Measurements from ENCODE around the gene MYNN.

The MYNN gene

GRCh38 chr3:169780742-169781141 lies 7.5 kb downstream of the MYNN start:
- DNase-seq, result no peak

- no peak for DNase-seq
These were observed 8.1 kb downstream of the MYNN start for GRCh38 chr3:169781209-169781855.

- no peak for DNase-seq
These were observed 13.9 kb downstream of the MYNN start for GRCh38 chr3:169787120-169787519.

GRCh38 chr3:169787791-169788190 lies 14.6 kb downstream of the MYNN start:
- DNase-seq, result no peak

- DNase-seq, result no peak
These were observed 17.0 kb downstream of the MYNN start for GRCh38 chr3:169790219-169790618.

GRCh38 chr3:169790687-169791429 lies 17.7 kb downstream of the MYNN start:
- peak; percentile 16 for DNase-seq

GRCh38 chr3:169792359-169792758 lies 19.2 kb downstream of the MYNN start:
- DNase-seq, result no peak

GRCh38 chr3:169804681-169805080 lies 31.5 kb downstream of the MYNN start:
- no peak for DNase-seq

GRCh38 chr3:169809230-169809795 lies 36.1 kb downstream of the MYNN start:
- DNase-seq, result no peak

GRCh38 chr3:169811631-169812331 lies 38.6 kb downstream of the MYNN start:
- peak; percentile 79 for DNase-seq

- peak; percentile 86 for DNase-seq
These were observed 39.4 kb downstream of the MYNN start, which contains the start of the genes LRRC34 and LRRIQ4 for GRCh38 chr3:169812332-169813235. TSS of gene LRRC34 (minus strand) at chr3:169812904. CDS start at chr3:169812548, 356 bp downstream. TSS of gene LRRIQ4 (plus strand) at chr3:169812870. CDS start at chr3:169821922, 9,052 bp downstream.

GRCh38 chr3:169813278-169813677 lies 40.1 kb downstream of the MYNN start:
- no peak for DNase-seq

- no peak for DNase-seq
These were observed 40.7 kb downstream of the MYNN start for GRCh38 chr3:169813757-169814517.

- no peak for DNase-seq
These were observed 42.5 kb downstream of the MYNN start for GRCh38 chr3:169815590-169816150.

- peak; percentile 45 for DNase-seq
These were observed 45.1 kb downstream of the MYNN start for GRCh38 chr3:169818316-169818715.

GRCh38 chr3:169822091-169822490 lies 48.9 kb downstream of the MYNN start:
- DNase-seq, result no peak

- DNase-seq, result no peak
These were observed 49.3 kb downstream of the MYNN start for GRCh38 chr3:169822540-169822939.

GRCh38 chr3:169822983-169823382 lies 49.8 kb downstream of the MYNN start:
- DNase-seq, result no peak

- no peak for DNase-seq
These were observed 52.1 kb downstream of the MYNN start for GRCh38 chr3:169825316-169825715.

- no peak for DNase-seq
These were observed 54.5 kb downstream of the MYNN start for GRCh38 chr3:169827712-169828111.

GRCh38 chr3:169835533-169835932 lies 62.3 kb downstream of the MYNN start:
- DNase-seq, result no peak

All from HCEC 1CT (cell line).